Coronary artery (tissue), 2 donors: ENCODE data around the gene LAMA4.

Experiments
- DNase-seq: peaks from one replicate; pipeline ENCODE4 v3.0.0-alpha.2; 2017; ENCODE audit warnings: low spot score
- H3K27ac ChIP-seq, 2 donors: fragments of 200-600 bp; sonication (generic); one replicate each; pipeline ENCODE4 v1.5.1; 2016 to 2019
- H3K4me3 ChIP-seq: fragments of 200-600 bp; sonication (generic); 2 replicates; pipeline ENCODE4 v1.5.1; 2016; ENCODE audit warnings: mild to moderate bottlenecking, moderate library complexity
- CTCF ChIP-seq: fragments of 200-600 bp; sonication (generic); IDR thresholded peaks from one replicate; pipeline ENCODE4 v1.5.1; 2019; ENCODE audit warnings: antibody characterized with exemption

Gene LAMA4

GRCh38 chr6:112272799-112273198, 18.4 kb upstream of the LAMA4 start:
- DNase-seq: no peak
- Histone ChIP-seq H3K4me3 (no peak overlapping the region), H3K27ac (no peak overlapping the region)
- TF ChIP-seq CTCF: no peak

- DNase-seq: no peak
- H3K27ac ChIP-seq: no peak overlapping the region
- no peak overlapping the region for H3K4me3 ChIP-seq
- TF ChIP-seq CTCF: no peak
Measured at GRCh38 chr6:112270756-112271155, 16.4 kb upstream of the LAMA4 start.

GRCh38 chr6:112269979-112270566, 15.7 kb upstream of the LAMA4 start:
- DNase-seq: no peak
- TF ChIP-seq CTCF: no peak
- Histone ChIP-seq H3K27ac (no peak overlapping the region), H3K4me3 (no peak overlapping the region)

GRCh38 chr6:112269114-112269513, 14.7 kb upstream of the LAMA4 start:
- DNase-seq: no peak
- Histone ChIP-seq H3K27ac (peak overlapping the region in 1 of 2 donors; percentile 56), H3K4me3 (no peak overlapping the region)
- no peak for TF ChIP-seq CTCF

- no peak for DNase-seq
- Histone ChIP-seq H3K27ac (peak overlapping the region in 1 of 2 donors; percentile 56), H3K4me3 (no peak overlapping the region)
- no peak for TF ChIP-seq CTCF
Measured at GRCh38 chr6:112268654-112269053, 14.3 kb upstream of the LAMA4 start.

GRCh38 chr6:112268019-112268418, 13.7 kb upstream of the LAMA4 start:
- H3K27ac ChIP-seq: no peak overlapping the region
- no peak for DNase-seq
- H3K4me3 ChIP-seq: no peak overlapping the region
- TF ChIP-seq CTCF: no peak

GRCh38 chr6:112266331-112266730, 12.0 kb upstream of the LAMA4 start:
- no peak for DNase-seq
- no peak overlapping the region for H3K27ac ChIP-seq
- TF ChIP-seq CTCF: no peak
- H3K4me3 ChIP-seq: no peak overlapping the region
